Brain pericyte (primary cell): ENCODE data around the gene MRPS10.

Experiments used
- DNase-seq: peaks from one replicate; pipeline ENCODE4 v3.0.0-alpha.2; 2012; ENCODE audit warnings: low read depth, low spot score

Gene MRPS10

DNA sequence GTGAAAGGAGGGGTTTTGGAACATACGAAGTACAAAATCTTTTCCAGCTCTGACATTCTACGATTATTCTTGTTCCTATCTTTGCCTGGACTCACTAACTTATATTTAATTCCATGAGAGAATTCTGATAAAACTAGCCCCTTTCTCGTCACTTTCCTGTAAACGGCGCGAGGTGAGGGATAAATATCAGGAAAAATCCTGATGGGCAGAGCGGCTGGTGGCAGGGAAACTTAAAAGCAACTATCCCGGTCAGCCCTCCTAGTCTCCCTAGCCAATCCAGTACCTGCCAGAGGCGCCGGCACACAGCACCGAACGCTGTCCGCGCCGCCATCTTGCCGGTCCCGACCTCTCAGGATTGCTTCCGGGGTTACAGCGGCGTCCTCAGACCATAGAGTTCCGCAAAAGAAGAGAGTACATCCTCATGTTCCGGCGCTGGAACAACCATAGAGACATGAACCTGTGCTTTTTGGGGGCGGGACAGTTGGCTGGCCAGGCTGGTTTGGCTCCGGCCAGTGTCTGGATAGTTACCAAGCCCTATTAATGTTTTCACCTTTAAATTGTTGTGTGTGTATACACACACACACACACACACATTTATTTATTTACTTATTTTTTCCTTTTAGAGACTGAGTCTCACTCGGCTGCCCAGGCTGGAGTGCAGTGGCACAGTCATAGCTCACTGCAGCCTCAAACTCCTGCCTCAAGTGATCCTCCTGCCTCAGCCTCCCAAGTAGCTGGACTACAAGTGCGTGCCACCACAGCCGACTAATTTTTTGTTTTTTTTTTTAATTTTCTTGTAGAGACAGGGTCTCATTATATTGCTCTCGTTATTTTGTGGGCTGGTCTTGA is at the start of gene MRPS10:
MRPS10 (minus strand) TSS at position 343 of the 849 bp plus-strand sequence; CDS start at position 331, 12 bp downstream.
- peak; percentile 71 for DNase-seq

DNA sequence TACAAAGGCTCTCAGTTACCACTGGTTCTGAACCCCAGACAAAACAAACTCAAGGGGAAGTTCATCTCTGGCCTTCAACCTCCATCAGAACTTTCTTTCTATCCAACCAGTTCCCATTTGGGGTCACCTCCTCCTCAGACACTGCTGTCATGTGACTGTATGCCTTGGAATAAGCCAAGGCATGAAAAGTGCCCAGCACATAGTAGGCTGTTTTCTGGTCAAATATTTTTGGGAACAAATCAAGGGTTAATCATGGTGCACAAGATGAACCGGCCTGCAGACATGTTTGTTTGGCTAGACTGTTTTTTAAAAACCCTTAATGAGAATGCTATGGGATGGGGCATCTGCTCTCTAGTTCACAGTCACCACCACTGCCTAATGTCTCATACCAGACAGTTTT is 48.9 kb upstream of the MRPS10 start:
- DNase-seq = no peak

DNA sequence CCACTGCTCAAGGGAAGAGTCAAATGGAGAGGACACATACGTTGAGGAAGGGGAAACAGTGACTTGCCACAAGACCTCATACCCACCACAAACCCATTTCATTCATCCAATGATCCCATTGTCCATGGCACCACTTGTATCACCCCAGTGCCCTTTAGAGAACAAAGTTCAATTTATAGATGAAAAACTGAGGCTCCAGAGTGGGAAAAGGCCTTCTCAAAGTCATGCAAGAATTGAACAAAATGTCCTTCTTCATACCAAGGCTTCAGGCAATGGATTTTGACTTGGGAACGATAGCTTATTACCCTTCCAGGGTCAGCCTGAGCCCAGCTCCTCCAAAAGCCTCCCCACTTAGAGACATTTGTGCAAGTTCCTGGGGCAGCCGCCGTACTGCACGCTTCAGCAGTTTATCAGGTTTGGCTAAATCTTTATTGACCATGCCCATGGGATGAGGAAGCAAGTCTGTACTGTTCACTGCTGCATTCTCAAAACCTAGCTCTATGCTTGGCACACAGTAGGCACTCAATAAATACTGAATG is 47.3 kb upstream of the MRPS10 start:
- DNase-seq = no peak

DNA sequence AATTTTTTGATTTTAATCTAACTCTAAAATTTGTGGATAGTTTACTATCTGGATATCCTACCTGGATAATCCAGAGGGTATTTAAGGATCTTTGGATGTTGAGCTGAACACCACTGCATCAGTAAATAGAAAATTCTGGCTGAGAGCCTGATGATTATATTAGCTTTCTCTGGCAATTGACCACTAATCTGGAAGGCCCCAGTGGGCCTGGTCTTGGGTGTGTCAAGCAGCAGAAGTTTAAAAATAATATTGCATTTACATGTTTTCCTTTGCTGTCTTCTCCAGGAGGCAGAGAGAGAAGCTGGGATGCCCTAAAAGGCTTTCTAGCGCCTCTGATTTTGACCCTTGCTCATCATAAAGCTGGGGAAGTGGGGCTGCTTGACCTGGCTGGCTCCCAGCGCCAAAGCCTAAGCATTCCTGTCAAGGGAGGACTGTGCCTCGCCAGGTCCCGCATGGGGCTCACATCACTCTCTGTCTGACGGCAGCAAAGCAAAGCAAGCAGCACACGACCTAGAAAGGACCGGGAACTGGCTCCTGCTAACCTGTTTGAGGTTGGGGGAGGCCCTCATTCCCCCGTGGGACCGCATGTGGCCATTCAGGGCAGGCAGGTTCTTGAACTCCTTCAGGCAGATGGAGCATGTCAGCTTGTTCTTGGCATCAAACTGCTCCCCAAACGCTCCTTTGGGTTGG is 46.6 kb upstream of the MRPS10 start:
- DNase-seq = no peak

DNA sequence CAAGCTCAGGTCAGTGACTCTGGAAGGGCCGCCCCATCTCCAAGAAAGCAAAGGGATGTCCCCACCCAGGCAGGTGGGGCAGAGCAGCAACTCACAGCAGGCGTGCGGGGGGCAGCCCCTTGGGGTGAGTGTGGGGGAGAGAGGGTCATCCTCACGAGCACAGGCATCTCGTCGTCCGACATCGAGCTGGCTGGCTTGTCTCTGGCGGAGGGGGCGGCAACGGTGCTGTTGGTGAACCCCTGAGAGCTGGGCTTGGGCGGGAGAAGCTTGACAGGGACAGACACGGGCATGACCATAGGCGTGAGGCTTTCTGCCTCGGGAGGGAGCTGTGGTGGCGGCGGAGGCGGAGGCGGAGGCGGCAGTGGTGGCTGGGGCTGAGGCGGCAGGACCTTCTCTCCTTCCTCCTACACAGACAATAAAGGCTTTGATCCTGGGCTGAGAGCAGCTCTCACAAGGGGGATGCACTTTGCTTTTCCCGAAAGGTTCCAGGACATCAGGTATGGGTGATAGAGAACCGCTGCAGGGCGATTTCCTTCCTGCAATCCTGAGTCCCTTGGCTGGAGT is 45.6 kb upstream of the MRPS10 start:
- no peak for DNase-seq

DNA sequence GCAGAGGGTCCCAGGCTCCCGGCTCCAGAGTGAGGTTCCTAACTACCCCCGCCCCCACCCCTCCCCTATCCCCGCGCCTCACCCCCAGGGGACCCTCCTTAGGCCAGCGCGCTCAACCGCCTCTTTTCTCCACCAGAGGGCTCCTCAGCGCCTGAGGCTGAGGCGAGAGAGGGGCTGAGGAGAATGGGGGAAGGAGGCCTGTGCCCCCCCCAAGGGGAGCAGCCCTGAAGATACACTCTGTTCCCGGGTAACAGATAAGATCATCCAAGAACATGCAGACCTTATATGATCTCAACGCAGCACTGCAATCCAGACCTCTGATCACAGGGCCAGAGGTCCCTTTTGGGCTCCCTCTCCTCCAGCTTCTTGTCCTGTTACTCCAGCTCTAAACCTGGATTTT is 43.3 kb upstream of the MRPS10 start:
- no peak for DNase-seq

DNA sequence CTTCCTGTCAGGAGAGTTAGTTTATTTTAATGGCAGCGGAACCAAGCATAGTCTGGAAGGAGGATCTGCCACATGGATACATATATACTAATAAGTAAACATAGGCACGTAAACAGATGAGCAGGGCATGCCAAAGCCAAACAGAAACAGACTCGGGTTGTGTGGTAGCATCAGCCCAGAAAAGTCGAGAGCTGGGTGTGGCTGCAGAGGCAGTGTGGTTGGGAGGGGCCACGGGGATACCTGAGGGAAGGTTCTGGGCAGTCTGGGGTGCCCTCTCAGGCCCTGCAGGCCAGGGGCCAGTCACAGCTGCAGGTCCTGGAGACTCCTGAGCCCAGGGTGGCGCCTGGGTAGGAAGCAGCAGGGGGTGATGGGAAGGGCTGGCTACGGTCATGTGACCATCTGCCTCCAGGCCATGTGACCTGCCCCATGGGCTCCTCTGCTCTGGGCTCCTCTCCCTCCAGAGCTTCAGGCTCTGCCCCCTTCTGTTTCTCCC is 42.8 kb upstream of the MRPS10 start:
- DNase-seq = no peak

DNA sequence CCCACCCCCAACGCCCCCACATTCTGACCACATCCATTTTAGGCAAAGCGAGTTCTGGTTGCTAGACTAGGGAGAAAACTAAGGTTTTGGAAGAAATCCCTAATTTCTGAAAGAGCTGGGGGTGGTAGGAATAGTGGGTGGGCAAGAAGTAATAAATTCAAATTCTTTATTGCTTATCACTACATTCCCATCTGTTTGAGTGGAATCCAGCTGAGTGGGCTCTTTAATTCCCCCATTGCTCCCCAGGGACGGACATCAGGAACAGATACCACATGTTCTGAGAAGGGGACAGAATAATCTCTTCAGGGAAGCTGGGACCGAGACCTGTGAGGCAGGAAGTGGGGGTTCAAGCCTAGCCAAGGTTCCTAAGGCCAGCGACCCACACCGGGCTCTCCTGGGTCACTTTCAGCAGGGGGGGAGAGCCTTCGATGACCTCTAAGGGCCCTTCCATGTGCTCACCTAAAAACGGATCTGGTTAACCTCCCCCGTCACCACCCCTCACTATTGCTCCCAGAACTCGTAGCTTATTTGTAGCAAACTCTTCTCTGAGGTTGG is 42.3 kb upstream of the MRPS10 start:
- no peak for DNase-seq

DNA sequence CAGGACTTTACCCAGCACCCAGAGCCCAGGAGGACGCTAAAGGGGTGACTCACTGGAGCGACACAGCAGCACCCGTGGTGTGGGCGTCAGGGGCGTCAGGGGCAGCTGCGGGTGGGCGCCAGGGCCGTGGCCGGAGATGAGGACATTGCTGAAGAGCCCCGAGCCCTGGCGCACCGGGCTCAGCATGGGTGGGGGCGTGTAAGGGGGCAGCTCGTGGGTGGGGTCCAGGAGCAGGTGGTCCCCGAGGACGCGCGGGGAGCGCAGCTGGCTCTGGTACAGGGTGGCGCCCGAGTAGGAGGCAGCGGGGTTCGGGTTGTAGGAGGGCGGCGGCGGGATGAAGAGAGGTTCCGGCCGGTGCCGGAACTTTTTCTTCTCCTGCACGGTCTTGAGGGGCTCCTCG is 41.6 kb upstream of the MRPS10 start:
- DNase-seq = no peak

DNA sequence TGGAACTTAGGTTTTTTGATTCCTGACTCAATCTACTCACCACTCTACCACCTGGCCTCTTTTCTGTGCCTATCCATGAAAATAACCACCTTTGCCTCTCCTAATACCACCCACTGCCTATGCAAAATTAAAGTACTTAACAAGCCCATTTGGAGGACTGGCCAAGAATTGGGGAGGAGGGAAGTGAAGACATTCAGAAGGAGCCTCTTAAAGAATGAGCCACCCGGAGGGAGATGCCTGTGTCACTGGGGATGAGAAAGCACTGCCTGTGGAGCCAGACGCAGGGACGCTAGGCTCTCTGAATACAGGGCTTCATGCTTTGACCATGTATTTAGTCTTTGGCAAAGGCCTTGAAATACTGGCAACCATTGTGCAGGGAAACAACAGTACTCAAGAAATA is 40.0 kb upstream of the MRPS10 start:
- no peak for DNase-seq

DNA sequence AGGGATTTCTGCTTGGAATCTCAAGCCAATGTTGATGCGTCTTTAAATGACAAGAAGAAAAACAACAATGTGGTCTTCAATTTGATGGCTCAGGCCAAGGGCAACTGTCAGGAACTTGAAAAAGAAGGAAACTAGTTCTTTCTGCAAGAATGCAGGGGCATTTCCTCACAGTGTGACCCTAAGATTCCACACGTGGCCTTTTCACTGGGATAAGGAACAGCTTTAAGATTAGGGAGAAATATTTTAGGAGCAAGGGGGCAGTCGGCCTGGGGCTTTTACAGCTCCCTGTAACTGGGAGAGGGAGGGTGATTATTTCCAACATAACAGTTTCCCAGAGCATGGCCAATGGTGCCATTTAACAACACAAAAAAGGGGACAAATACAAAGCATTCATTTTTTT is 39.4 kb upstream of the MRPS10 start:
- DNase-seq = no peak

DNA sequence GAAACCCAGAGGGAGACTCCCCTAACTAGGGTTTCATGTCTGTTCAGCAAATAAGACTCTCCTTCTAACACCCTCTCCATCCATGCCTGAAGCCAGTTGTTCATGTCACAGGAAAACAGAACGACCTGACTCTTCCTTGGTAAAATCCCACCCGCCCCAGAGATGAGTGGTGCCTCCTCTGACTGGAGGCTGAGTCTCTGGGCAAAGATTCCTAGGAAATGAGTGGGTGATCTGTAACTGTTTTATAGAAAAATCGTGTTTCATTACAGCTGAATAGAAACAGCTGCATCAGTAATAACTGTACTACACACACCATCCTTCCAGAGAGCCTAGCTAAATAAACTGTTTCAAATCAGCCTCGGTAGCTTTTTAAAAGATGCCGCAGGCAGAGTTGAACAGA is 37.4 kb upstream of the MRPS10 start:
- no peak for DNase-seq

DNA sequence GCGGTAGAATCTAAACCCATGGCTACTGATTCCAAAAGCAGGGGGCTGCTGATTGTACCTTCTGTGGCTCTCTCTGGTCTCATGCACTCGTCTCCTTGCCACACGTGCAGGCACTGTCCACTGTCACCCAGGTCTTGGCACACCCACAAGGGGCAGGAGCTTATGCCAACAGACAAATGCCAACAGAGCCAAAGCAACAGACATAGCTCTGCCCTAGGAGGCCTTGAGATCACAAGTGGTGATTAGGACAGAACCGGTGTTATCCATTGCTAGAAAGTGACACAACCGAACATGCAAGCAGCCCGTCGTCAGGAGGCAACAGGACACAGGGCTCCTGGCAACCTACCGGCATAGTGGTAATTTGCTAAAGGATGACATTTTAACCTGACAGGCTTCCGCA is 36.8 kb upstream of the MRPS10 start:
- no peak for DNase-seq

DNA sequence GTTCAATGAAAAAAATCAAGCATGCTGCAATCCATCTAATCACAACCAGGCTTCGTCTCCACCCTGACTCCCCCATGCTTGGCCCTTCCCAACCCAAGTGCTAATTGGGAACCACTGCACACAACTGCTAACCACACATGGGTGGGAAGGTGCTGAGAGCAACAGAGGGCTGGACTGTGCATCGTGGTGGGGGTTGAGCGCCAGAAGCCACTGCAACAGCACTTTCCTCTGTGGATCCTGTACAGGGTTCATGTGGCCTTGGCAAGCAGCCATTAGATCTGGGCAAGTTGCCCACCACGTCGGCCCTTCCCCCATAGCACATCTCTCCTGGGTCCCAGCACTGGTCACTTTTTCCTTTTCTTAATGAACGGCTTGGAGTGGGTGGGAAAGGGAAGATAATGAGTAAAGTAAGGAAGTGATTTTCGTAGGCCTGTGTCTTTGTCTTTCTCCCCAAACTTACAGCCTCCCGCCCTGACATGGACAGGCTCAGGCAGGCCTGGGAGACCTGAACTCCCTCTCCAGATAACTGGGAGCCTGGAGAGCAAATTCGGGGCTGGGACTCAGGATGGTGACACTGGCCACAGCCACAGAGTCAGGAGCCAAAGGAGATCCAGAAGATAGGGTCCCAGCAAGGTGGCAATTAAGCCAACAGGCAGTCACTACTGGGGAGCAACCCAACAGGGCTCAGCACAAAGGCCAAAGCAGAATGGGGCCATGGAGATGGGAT is 34.4 kb upstream of the MRPS10 start:
- peak; percentile 21 for DNase-seq

DNA sequence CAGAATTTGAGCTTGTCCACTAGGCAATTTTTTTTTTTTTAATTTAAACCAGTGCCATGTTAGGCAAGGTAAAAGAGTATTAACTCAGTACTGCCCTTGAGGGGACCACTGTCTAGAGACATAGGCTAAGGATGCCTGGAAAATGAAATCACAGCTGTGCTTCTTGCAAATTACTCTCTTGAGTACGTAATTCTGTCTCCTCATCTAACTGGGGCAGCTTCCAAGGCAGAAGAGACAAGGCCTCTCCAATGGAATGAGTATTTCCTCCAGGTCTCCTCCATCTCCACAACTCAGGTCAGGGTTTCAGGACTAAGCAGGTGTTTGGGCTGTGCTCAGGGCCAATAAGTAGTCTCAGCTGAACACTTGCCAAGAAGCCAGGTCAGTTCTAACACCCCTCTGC is 33.8 kb upstream of the MRPS10 start:
- DNase-seq = no peak

DNA sequence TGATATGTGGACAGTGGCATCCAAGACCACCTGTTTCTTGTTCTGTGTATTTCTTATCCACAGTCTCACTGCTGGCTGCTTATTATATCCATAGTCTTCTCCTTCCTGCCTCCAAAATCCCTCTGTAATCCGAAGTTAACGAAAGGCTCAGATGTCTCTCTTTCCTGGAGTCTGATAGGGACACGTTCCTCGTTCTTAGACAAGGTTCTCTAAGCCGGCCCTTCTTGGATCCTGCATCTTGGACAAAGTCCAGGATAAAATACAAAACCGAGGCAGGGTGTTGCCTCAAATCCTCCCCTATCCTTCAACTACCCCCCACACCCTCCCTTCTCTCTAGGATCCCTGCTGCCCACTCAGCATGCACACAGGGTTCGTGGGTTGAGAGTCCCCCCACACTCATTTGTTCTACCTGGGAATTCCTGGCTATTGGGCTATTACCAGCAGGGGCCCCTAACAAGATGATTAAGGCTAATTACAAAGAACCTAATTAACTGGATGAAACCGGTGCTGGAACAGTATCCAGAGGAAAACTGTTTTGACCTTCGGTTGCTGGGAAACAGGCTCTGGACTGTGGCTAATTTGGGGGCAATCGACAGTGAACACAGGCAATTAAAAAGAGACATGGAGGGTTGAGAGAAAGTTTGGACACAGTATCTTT is 32.7 kb upstream of the MRPS10 start:
- DNase-seq = no peak

DNA sequence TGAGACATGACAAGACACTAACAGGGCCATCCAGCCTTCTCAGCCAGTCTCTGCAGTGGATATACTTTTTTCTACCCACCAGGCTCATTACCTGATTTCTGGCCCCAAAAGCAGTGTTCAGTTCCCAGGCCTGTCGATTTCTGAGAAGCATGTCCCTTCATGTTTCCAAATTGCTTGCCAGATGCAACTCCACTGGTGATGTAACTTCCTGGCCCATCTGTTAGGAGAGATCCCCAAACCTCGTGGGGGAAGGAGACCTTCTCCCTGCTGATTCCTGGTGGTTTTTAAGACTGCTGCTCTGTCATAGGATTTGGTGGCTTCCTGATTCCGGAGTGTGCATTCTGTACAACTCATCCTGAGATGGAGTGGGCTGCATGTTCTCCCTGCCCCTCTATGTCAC is 31.6 kb upstream of the MRPS10 start:
- no peak for DNase-seq

DNA sequence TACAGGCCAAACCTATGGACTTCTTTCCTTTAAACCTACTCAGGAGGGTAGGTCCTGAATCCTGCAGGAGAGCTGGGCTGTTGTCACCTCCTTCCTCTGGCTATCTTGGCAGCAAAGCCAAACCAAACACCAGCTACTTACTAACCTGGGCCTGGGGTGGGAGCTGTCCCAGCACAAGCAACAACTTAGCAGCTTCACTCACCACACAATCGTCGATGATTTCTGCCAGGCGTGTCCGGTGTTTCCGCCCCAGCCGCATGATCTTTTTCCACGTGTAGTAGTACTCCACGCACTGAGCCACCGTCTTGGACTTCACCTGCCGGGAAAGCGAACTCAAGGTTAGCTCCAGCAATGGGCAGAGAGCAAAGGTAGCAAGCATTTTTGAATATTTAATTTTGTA is 25.4 kb upstream of the MRPS10 start:
- no peak for DNase-seq

DNA sequence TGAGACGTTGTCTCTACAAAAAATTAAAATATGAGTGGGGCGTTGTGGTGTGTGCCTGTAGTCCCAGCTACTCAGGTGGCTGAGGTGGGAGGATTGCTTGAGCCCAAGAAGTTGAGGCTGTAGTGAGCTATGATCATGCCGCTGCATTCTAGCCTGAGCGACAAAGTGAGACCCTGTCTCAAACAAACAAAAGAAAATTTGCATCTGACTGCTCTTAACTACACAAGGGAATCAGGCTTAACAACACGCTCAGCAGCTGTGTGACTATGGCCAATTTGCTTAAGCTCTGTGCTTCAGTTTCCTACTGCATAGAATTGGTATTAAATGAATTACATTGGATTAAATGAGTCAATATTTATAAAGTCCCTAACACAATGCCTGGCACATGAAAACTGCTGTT is 24.3 kb upstream of the MRPS10 start:
- DNase-seq = no peak

DNA sequence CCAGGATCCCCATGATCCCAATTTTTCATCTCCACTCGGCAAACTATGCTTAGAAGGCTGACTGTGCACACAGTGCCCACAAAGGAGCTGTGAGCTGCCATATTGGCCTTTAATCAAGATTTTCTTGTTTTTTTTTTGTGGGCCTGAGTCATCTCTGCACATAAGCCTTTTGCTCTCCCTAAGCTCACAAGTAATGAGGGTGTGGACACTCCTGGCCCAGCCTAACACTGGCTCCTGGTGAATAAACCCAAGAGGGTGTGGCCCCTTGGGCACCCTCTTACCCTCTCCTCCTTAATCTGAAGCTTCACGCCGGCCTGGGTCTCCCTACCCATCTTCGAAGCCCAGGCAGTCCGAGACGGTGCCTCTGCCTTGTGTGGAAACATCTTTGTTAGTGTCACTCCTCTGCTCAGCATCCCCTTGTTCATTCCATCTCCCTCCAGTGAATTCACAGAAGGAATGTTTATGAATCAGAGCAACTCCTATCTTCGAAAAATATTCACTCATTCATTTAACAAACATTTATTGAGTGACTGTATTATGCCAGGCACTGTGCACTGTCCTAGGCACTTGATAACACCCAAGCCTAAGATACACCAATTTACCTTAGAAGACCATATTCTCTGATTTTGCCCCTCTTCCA is 22.2 kb upstream of the MRPS10 start:
- no peak for DNase-seq
